GM19397 (cell line): Measurements from ENCODE around the gene MVB12B.
"Not testable (repeated sequence)": the region's sequence is repeated elsewhere in the genome, so short reads cannot be mapped to it uniquely, and the experiment has no call there.

Experiments
- ATAC-seq: cut with Tn5 transposase; IDR thresholded peaks from one replicate; pipeline ENCODE4 v1.9.1; 2021; ENCODE audit warnings: mild to moderate bottlenecking, moderate library complexity; ENCODE audit not compliant: unreplicated experiment

MVB12B gene

DNA sequence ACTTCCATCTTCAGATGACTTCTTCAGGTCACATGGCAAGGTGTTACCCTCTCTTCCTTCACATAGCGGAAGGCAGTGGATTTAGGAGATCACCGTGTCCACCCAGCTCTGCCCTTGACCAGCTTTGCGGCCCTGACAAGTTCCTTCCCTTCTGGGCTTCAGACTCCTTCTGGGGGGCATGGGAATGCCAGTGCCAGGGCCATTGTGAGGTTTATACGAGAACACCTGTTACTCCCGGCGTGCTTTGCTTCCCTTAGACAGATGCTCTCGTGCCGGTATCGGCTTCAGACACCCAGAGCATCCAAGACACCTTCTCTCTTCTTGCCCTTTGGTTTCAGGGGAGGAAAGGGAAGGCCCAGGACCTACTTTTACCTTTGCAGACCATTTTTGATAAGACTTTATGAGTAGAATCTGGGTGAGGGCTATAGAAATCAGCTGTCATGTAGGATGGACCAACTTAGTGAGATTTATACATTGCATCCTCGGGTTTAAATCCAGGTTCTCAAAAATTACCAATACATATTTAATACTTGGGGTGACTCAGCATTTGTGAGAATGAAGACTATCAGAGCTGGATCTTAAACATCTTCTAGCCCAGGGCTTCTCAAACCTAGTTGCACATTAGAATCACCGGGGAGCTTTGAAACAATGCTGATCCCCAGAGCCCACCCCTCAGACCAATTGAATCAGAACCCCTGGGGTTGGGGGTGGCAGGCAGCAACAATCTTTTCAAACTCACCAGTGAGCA is 138.2 kb downstream of the MVB12B start:
- no peak for ATAC-seq

DNA sequence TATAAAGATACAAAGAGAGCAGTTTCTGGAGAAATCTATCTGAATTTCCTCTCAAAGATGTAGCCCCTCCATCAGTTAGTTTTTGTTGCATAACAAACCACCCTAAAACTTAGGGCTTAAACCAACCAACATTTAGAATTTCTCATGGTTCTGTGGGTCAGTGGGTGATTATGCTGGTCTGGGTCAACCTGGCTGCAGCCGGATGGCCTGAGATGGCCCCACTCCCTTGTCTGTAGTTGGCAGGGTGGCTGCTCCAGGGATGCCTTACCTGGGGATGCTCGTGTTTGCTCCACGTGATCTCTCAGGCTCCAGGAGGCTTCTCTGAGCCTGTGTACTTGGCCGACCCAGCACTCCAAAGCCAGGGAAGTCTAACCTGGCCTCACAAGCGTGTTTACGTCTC is 139.3 kb downstream of the MVB12B start:
- ATAC-seq = no peak

DNA sequence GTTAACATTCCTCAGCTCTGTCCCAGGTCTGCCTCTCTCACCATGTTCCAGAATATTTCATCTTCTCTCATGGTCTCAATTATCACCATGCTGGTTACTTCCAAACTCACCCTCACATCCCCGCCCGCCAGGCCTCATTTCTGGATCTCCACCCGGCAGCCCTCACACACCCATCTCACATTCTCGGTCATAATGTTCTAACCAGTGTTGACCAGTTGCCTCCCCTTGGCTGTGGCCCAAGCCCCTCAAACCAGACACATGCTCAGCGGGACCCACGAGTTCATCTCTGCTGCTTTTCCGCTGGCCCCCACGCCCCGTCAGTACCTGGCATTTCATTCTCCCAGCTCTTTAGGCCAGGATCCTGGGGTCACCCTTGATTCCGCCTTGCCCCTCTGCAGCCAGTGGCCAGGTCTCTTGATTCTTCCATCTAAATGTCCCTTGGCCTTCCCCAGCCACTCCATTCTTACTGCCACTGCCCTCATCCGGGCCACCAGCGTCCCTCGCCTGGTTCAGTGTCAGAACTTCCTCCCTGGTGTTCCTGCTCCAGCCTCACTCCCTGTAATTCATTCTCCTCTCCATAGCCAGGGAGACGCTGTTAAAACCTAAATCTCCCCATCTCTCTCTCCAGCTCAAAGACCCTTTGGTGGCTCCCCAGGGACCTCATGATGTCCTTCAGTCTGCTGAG is 141.7 kb downstream of the MVB12B start:
- no peak for ATAC-seq

DNA sequence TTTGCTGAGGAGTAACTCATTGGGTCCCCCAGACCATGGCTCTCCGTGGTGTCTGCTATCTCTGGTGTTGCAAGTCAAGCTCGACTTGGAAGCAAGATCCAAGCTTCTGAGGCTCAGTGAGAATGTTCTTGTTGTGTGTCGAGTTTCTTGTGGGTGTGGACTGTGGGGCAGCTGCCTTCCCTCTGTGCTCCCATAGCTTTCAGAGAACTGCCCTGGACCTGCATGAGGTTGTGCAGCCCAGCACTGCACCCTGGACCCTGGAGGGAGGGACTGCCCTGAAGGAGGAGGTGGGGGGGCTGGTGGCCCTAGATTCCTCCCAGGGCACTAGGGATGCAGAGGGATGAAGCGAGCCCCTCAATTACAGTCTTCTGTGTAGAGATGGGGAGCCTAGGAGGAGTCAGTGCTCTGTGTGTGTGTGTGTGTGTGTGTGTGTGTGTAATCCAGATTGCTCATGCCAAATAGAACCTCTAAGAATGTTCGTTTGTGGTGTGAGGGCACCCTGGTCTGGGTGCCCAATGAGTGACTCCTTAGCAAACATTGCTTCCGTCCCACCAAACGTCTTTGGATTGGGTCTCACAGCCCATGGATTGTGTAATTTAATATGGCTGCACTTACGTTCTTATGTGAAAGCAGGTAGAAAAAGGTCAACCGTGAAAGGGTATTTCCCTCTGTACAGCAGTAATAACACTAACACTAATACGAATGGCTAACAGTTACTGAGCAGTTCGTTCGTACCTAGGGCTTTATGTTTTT is 143.8 kb downstream of the MVB12B start:
- ATAC-seq = no peak

DNA sequence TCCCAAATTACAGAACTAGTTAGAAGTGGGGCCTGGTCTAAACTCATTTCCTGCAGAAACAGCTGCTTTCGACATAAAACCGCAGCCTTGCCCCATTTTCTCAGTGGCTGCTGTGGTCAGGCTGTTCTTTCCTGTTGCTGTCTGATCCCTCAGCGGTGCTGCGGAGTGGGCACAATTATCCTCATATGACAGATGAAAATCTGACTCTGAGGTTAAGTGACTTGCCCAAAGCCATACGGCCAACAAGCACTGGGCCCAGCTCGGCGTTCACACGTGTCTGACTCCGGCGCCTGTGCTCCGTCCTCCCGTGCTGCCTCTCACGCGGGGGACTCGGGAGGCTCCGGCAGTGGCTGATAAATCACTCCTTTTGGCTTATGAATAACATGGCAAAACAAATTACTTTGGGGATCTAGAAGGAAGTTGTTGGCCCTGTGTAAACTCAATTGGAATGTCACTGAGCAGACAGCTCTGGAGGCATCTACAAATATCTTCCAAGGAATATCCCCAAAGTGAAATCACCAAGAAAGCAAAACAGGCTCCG is 144.5 kb downstream of the MVB12B start:
- ATAC-seq = no peak

DNA sequence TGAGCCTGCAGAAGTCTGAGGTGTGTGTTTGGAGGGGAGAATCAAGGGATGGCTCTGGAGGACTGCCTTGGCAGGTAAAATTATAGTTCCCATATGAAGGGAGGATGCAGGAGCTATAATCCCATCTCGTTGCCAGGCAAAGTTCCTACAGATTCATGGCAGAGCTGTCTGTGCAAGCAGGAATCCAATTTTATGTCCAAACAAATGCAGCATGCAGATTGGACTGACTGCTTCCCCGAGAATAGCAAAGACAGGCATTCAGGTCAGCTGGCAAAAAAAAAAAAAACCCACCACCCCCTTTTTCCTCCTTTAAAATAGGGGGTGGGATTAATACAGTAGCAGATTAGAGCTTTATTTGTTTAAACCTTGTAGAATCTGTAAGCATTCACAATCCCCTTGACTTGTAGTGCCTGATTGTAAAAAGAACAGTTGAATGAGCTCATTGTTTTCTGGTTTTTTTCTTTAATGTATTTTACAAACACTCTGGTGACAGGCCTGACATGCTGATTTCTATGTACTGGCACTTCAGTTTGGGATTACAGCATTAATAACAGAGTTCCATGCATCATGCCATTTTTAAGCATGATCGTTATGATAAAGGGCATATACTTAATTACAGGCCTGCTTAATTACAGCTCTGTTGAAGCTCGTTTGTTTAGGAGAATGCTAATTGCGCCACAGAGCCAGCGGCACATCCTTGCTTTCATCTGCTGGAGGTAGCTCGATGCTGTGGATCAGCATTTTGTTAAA is 145.7 kb downstream of the MVB12B start:
- no peak for ATAC-seq

DNA sequence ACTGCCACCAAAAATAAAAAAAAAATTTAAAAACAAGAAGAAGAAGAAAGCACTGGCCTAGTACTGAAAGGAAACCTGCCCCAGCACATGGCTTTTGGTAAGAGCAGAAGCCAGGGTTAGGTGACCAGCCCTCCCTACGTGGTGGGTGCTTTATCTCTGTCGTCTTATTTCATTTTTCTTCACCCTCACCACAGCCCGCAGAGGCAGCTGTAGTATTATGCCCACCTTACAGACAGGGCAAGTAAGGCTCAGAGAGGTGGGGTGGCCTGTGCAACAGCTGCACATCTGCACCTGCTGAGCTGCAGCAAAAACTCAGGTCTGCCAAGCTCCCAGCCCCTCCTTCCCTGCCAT is 146.3 kb downstream of the MVB12B start:
- no peak for ATAC-seq

DNA sequence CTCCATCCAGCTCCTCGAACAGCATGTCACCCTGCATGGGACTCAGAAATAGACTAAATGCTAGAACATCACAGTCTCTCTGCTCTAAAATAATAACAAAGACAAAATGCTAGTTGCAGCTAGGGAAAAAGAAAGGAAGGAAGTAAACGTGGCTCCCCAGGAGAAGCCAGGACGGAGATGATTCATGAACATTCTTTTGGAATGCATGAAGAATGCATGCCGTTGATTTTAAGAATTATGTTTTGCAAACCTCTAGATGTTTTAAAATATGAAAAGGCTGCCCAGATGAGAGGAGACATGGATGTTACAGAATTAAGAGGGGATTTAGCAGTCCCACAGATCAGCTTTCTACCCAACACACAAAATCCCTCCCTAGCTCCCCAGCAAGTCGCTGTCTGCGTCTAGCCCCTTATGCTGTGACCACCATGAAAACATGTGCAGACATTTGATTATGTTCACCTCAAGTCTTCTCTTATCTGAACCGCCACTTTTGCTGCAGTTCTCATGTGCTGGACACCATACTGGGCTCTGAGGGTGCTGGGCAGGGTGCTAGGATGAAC is 147.7 kb downstream of the MVB12B start:
- ATAC-seq = no peak

DNA sequence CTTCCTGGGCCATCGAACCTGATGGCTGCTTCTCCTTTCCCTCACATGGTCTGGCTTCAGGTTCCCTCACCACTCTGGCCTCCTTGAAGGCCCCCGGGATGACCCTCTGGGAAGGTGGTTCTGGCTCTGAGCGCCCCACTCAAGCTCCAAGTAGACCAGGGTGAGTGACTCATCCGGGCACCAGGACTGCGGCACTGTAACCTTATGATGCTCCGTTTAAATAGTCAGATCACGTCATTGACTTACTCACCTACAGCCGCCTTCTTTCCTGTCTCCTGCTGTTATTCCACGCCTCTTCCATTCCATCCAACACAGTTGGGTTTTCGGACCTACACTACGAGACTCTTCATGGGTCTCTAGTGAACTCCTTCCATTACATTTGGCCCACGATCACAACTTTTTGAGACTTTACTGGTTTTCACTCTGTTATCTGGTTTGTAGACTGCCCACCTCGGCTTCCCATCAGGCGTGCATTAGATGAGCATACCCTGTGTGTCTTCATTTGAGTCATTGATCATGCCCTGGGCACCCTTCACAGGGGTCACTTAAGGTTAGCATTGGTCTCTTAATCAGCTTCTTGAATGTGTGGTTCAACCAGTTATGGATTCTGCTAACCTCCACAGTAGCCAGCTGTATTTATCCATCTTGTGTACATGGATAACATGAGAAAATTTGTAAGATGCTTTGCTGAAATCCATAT is 148.3 kb downstream of the MVB12B start:
- no peak for ATAC-seq

DNA sequence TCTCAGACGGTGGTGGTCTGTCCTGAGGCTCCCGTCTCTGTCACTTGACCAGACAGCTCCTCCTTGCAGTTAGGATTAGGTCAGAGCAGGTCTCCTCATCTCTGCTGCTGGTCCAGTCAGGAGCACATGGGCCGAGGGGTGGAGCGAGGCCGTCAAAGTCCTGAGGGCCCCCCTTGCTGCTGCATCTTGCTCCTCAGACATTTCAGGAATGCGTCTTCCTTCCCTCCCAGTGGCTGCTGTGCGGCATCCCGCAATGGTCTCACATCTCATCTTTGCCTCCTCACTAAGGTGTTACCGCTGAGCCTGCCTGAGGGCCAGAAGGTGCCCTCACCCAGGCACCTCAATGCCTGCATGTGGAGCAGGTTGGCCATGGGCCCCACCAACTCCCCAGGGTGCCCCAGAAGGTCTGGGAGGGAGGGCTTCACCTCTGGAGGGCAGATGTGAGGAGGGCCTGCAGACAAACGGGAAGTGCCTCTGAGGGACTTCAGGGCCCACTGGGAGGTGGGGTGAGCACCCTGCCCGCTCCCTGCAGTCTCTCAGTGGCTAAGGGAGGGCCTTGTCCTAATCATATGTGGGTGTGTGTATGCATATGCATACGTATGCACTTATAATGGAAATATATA is 149.4 kb downstream of the MVB12B start:
- no peak for ATAC-seq

DNA sequence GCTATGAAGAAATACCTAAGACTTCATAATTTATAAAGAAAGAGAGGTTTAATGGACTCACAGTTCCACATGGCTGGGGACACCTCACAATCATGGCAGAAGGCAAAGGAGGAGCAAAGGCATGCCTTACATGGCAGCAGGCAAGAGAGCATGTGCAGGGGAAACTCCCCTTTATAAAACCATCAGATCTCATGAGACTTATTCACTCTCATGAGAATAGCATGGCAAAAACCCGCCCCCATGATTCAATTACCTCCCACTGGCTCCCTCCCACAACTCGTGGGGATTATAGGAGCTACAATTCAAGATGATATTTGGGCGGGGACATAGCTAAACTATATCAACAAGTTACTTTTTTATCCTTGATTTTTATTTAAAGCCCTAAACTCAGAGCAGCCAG is 150.8 kb downstream of the MVB12B start:
- ATAC-seq = not testable (repeated sequence)

DNA sequence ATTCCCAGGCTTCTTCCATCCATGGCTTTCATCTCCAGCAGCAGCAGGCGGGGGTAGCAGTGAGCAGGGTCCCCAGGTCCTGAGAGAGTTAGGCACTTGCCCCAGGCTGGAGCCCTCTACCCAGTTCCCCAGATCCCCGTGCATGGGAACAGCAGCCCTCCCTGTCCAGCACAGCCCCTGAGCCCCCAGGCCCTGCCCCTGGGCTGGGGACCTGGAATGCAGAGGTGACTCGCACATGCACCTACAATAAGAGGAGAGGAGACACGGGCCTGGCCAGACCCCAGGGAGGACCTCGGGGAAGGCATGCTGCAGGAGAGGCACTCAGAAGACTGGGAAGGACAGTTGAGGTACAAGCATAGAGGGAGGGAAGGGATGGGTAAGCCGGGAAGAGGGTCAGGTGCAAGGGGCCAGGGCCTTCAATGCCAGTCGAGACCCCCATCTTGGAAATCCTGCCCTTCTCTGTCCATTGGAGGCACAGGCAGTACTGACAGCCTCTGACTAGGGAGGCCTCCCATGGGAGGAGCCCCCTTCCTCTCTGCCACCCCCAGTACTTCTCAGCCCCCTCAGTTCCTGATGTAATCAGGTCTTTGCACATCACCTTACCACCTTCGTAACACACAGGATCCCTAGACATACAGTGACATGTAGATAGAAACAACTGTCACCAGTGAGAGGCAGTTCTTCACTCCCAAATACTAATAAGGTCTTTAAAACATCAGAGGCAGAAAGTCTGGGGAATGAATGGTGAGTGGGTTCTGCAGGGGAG is 151.8 kb downstream of the MVB12B start:
- ATAC-seq = no peak

DNA sequence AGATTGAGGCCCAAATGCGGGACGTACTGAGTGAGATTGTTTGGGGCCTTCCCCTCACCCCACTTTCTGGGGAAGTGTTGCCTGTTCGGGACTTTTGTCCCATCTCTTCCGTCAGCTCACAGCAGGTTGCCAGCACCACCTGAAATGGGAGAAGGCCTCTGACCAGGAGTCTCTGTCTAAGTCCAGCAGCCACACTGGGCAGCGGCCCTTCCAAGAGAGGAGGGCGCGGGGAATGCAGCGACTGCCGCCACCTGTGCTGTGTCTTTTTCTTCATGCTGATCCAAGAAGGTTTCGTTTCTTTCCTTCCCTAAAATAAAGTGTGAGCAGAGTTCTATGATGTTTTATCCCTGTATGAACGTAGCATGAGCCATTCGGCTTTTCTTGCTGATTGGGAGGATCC is 152.9 kb downstream of the MVB12B start:
- no peak for ATAC-seq

DNA sequence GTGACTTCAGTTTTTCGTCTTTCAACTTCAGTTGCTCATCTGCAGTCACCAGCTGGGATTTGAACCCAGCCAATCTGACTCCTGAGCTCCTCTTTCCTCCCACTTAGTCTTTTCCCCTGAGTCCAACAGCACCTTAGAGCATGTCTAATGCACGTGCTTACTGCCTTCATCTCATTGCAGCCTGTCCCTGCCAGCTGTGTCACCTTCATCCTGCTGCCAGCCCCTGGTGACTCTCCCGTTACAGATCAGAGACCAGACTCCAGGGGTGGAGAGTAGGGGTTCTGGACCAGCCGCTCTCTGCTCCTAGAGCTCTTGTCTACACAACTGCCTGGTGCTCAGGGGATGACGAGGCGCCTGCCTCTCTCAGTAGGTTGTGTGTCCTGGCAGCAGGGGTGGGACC is 154.2 kb downstream of the MVB12B start:
- no peak for ATAC-seq

DNA sequence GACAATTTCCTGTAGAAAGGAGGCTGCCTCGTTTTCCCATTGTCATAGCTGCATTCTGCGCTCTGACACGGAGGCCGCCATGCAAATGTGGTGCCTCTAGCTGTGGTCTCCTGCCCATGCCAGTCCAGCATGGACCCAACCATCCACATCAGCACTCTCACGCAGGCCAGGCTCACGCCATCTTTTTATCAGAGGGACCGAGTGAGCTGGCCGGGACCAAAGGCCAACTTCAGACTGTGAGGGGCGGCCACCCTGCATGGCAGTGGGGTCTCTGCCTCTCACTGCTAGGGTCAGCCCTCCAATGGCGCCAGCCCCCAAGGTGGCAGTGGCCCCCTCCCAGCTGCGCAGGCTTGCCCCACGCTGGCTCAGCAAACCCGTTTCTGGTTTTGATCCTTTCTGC is 155.2 kb downstream of the MVB12B start:
- ATAC-seq = no peak

DNA sequence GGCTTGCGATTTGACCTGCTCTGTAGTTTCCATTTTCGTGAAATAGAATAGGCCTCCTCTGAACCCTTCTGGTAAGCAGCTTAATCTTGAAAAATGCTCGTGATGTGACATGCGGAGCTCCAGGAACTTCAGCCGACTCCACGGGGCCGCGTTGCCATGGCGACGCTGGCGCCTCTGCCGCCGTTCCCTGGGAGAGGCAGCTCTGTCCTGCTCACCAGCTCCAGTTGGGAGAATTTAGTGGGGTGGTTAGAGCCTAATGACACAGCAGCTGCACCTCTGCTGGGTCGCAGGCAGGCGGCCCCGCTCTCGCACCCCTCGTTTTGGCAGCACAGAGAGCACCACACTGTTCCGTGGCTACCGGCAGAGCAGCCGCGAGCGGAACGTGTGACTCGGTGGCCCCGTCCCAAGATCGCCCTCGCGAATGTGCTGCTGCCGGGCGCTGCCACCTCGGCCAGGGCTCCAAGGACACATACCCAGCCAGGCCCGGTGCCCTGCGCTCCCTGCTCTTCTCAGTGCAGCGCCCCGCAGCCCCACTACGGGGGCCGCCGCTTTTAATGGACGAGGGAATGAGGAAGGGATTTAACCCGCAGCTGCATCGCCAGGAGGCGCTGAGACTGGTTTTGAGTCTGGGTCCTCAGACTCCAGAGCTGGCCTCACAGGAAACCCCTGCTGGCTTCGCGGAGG is 155.9 kb downstream of the MVB12B start:
- no peak for ATAC-seq

DNA sequence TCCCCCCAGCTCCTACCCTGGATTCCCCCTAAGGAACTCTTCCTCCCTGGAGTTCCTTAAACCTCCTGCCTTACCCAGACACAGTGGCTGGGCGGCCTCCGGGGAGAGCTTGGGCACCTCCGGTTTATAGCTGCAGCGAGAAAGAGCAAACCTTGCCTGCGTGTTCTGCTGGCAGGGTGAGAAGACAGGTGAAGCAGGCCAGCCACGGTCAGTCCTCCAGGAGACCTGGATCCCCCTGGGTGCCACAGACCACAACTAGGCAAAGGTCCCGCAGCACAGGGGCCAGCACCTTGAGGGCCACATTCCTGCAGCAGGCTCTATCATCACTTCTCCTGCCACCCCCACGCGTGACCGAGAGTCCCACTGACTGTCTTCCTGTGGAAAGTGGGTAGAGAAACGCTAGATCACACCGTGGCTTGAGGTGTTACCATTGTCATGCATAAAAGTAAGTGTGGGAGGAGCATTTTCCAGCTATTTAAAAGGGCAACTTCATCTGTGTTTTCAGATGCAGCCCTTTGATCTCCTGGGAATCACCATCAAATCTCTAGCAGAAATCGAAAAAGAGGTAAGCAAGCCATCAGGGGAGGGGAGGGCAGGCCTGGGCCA is 156.9 kb downstream of the MVB12B start:
- no peak for ATAC-seq

DNA sequence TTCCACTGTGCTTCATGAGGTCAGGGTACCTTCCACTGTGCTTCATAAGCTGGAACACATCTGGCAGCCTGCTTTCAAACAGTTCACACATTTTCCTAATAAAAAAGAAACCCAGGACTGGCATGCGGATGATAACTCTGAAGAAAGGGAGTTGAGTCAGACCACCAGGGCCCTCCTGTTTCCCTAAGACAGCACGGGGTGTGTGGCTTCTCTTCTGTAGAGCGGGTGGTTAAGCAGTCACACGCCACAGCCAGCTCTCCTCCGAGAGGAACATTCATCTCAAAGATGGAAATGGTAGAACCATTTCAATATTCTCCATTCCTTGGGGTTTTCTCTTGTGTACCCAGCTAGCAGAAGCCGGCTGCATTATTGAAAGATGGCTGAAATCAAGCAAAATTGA is 159.0 kb downstream of the MVB12B start:
- no peak for ATAC-seq
